ENCODE results near the gene CAND2. TPM values are rescaled to one million over a fixed set of nuclear protein-coding genes. Genes with fewer than 3 reads are reported as not detected.

Gene CAND2
- total RNA-seq, 4 donors from 2014 or later = 9.7 to 18.0 (median 12.4) TPM

DNA sequence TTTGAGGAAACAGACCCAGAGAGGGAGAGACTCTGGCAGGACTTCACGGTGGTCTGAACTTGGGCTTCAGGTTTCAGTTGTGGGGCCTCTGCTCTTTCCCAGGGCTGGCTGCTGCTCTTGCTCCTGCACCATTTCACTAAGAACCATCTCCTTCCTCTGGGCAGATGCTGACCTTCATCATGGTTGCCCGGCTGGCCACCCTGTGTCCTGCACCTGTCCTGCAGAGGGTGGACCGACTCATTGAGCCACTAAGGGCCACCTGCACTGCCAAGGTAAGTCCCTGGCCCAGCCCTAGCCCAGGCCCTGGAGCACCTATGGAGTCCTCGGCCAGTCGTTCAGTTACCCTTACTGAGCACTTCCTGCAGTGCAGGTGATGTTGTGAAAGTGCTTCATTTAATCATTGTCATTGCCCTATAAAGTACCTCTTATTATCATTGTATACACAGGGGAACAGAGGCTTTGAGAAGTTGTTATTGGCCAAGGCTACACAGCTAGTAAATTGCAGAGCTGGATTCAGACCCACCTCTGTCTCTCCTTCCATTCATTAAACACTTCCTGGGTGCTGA lies 34.9 kb downstream of the CAND2 start:
- 69 to 77% methylated on average over 2 to 5 of the region's 5 CpGs for WGBS, 2 donors
- H3K4me3 ChIP-seq (replicated peaks in 1 of 3) = no peak overlapping the region
- intact Hi-C loops (cut with DNase I) = no loop called here
- DNase-seq = no peak
- no peak overlapping the region for H3K27ac ChIP-seq
- TF ChIP-seq, protein P1, sequence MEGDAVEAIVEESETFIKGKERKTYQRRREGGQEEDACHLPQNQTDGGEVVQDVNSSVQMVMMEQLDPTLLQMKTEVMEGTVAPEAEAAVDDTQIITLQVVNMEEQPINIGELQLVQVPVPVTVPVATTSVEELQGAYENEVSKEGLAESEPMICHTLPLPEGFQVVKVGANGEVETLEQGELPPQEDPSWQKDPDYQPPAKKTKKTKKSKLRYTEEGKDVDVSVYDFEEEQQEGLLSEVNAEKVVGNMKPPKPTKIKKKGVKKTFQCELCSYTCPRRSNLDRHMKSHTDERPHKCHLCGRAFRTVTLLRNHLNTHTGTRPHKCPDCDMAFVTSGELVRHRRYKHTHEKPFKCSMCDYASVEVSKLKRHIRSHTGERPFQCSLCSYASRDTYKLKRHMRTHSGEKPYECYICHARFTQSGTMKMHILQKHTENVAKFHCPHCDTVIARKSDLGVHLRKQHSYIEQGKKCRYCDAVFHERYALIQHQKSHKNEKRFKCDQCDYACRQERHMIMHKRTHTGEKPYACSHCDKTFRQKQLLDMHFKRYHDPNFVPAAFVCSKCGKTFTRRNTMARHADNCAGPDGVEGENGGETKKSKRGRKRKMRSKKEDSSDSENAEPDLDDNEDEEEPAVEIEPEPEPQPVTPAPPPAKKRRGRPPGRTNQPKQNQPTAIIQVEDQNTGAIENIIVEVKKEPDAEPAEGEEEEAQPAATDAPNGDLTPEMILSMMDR (IDR thresholded peaks at IDR 0.05) = no peak
- TF ChIP-seq POLR2A (IDR thresholded peaks at IDR 0.05) = no peak
- no peaks in the 10 kb centered on the region for H3K9me3 ChIP-seq
- H3K36me3 ChIP-seq = peaks cover 23 to 46% of the 10 kb centered on the region in 2 donors
- H3K27me3 ChIP-seq = no peaks in the 10 kb centered on the region
- H3K4me1 ChIP-seq = no peaks in the 10 kb centered on the region

DNA sequence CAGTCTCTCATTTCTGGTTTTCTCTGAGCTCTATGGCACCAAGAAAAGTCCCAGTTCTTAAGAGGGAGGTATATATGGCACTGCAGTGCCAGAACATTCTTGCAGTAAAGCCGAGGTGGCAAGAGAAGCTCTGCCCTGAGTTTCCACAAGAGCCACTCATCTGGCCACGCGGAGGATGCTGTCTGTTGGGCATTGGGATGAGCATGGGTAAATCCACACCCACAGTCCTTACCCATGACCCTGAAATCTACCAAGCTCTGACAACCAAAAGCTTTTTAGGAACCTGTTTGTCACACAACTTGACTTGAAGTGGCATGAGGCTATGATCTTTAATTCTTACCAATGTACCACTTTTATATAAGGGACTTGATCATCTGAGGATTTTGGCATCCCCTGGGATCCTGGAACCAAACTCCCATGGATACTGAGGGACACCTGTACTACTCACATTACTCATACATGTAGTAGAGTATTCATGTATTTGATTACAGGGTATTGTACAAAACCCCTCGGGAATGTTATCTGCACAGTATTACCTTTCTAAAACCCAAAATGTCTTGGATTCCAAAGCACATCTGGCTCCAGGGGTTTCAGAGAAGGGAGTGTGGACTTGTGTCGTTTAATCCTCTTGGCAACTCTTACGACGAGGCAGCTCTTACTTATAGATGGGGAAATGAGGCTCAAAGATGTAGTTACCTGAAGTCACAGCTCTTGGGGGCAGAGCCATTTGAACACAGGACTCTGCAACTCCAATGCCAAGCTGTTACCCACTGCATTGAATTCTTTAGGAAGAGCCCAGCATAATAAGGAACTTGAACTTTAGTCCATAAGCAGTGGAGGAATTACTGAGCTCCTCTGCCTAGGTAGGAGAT lies 36.1 kb downstream of the CAND2 start:
- intact Hi-C loops (cut with DNase I) = no loop called here
- H3K27ac ChIP-seq = no peak overlapping the region
- H3K36me3 ChIP-seq = peaks cover 34 to 55% of the 10 kb centered on the region in 2 donors
- H3K27me3 ChIP-seq = no peaks in the 10 kb centered on the region
- WGBS, 2 donors = 83 to 91% methylated on average over 7 of the region's 7 CpGs
- H3K4me1 ChIP-seq = no peaks in the 10 kb centered on the region
- DNase-seq = no peak
- no peaks in the 10 kb centered on the region for H3K9me3 ChIP-seq
- TF ChIP-seq, protein P1 (IDR thresholded peaks at IDR 0.05) = no peak
- TF ChIP-seq POLR2A (IDR thresholded peaks at IDR 0.05) = no peak
- H3K4me3 ChIP-seq (replicated peaks in 1 of 3) = no peak overlapping the region

DNA sequence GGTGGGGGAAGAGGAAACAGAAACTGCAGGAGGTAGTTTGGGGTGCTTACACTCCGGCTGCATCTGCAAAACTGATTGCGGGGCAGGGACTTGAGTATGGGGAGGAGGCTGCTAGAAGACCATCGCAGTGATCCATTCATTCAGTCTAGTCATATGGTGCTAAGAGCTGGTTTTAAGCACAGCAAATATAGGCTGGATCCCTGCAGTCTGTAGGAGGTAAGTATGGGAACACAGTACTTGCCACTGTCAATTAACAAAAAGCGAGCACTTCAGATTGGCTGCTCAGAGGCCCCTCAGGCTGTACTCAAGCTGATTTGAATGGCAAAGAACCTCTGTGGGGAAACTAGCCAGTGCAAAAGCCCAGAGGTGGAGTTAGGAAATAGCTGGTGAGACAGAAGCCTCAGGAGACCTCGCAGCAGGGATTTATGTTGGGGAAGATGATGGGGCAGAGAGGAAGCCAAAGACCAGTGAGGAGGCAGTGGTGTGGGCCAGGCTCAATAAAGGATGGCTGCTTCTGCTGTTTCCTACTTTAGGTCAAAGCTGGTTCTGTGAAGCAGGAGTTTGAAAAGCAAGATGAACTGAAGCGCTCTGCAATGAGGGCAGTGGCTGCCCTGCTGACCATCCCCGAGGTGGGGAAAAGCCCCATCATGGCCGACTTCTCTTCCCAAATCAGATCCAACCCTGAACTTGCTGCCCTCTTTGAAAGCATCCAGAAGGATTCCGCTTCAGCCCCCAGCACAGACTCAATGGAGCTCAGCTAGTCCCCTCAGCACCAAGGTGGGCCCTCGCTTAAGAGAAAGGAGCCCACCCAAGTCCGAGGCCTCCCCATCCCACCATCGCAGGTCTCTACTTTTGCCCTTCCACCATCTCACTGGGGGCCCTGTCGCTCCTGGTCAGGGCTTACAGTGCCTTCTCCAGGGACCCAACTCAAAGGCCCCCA lies 37.0 kb downstream of the CAND2 start:
- Histone ChIP-seq H3K27ac (no peak overlapping the region), H3K9me3 (no peaks in the 10 kb centered on the region), H3K27me3 (no peaks in the 10 kb centered on the region), H3K4me1 (peaks cover 0 to 5% of the 10 kb centered on the region in 2 donors), H3K4me3 (replicated peaks in 1 of 3) (no peak overlapping the region), H3K36me3 (peaks cover 41 to 59% of the 10 kb centered on the region in 2 donors)
- intact Hi-C loops (cut with DNase I) = no loop called here
- no peak for DNase-seq
- no peak for TF ChIP-seq POLR2A (IDR thresholded peaks at IDR 0.05)
- TF ChIP-seq, protein P1 (IDR thresholded peaks at IDR 0.05) = no peak
- 84 to 85% methylated on average over 13 of the region's 13 CpGs for WGBS, 2 donors

DNA sequence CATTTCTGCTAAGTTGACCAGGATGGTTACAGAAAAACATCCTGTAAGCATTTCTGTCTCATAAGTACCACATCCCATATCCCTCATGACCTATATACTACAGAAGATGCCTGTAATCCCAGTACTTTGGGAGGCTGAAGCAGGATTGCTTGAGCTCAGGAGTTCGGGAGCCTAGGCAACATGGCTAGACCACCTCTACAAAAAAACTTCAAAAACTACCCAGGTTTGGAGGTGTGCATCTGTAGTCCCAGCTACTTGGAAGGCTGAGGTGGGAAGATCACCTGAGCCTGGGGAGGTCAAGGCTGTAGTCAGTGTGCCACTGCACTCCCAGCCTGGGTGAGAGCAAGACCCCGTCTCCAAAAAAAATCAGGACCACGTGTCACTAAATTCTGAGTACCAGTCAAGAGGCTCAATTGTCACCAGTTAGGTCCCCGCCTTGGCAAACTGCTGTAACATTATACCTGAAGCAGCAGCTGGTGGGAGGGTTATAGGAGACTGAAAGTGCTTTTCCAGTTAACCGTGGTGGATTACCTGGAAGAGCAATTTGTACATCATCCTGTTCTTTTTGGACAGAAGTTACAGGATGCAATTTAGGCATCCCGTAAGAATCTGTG lies 38.7 kb downstream of the CAND2 start:
- H3K4me1 ChIP-seq = peaks cover 3 to 20% of the 10 kb centered on the region in 2 donors
- 86 to 87% methylated on average over 6 of the region's 6 CpGs for WGBS, 2 donors

More for the DNA sequence above, 38.7 kb downstream of the CAND2 start:
- TF ChIP-seq, protein P1 (IDR thresholded peaks at IDR 0.05) = no peak
- TF ChIP-seq POLR2A (IDR thresholded peaks at IDR 0.05) = no peak
- no peak for DNase-seq
- Histone ChIP-seq H3K27ac (no peak overlapping the region), H3K27me3 (no peaks in the 10 kb centered on the region), H3K36me3 (peaks cover 50 to 67% of the 10 kb centered on the region in 2 donors), H3K4me3 (replicated peaks in 1 of 3) (no peak overlapping the region), H3K9me3 (no peaks in the 10 kb centered on the region)
- intact Hi-C loops (cut with DNase I) = no loop called here

Measured in thyroid gland (tissue), 4 donors.